GM21576 (cell line): Measurements from ENCODE around the gene HSD17B1.

Experiments
- ATAC-seq: cut with Tn5 transposase; IDR thresholded peaks from one replicate; pipeline ENCODE4 v1.9.1; 2021; ENCODE audit warnings: mild to moderate bottlenecking, moderate library complexity; ENCODE audit not compliant: unreplicated experiment

The HSD17B1 gene

GRCh38 chr17:42598905-42599304 is 46.2 kb downstream of the HSD17B1 start:
- no peak for ATAC-seq

- no peak for ATAC-seq
Measured at GRCh38 chr17:42603318-42603717, 50.6 kb downstream of the HSD17B1 start.
